ENCODE measurements around the gene NEDD4.

Gene NEDD4

DNA sequence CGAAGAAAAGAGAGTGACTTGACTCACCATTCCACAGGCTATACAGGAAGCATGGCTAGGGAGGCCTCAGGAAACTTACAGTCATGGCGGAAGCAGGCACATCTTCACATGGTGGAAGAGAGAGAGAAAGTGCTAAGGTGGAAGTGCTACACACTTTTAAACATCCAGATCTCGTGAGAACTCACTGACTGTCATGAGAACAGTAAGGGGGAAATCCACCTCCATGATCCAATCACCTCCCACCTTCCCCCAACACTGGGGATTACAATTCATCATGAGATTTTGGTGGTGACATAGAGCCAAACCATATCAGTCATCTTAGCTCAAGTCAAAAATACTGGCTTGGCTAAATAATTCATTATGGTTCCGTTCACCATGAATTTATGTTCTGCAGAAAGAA is 45.3 kb upstream of the NEDD4 start:
- no peak for TF ChIP-seq CREB1 (IDR thresholded peaks at IDR 0.05; ENCODE audit: low read depth)
- no peak for TF ChIP-seq ZBTB7A (IDR thresholded peaks at IDR 0.05; ENCODE audit: low read depth)
- TF ChIP-seq RAD21 (IDR thresholded peaks at IDR 0.05; ENCODE audit: low read depth): no peak

DNA sequence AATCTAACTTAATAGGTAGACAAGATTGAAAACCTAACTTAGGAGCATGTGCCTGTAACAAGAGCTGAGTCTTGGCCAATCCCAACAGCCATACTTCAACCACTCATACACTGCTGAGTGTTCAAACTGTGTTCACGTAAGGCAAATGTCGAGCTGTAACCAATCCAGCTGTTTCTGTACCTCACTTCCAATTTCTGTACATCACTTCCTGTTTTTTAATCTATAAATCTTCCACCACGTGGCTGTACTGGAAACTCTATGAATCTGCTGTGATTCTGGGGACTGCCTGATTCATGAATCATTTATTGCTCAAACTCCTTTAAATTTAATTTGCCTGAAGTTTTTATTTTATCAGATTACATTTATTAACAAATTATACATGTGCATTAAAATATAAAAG is 44.6 kb upstream of the NEDD4 start:
- TF ChIP-seq TEAD4 (IDR thresholded peaks at IDR 0.05): no peak
- TF ChIP-seq MAX (IDR thresholded peaks at IDR 0.05): no peak
- TF ChIP-seq EGR1 (IDR thresholded peaks at IDR 0.05): no peak
- no peak for TF ChIP-seq TAF1 (IDR thresholded peaks at IDR 0.05; ENCODE audit: low read depth)
- TF ChIP-seq FOXM1 (IDR thresholded peaks at IDR 0.05; ENCODE audit: borderline replicate concordance, low read depth): no peak
- no peak for TF ChIP-seq ZBTB7A (IDR thresholded peaks at IDR 0.05; ENCODE audit: low read depth)
- TF ChIP-seq, protein P1, sequence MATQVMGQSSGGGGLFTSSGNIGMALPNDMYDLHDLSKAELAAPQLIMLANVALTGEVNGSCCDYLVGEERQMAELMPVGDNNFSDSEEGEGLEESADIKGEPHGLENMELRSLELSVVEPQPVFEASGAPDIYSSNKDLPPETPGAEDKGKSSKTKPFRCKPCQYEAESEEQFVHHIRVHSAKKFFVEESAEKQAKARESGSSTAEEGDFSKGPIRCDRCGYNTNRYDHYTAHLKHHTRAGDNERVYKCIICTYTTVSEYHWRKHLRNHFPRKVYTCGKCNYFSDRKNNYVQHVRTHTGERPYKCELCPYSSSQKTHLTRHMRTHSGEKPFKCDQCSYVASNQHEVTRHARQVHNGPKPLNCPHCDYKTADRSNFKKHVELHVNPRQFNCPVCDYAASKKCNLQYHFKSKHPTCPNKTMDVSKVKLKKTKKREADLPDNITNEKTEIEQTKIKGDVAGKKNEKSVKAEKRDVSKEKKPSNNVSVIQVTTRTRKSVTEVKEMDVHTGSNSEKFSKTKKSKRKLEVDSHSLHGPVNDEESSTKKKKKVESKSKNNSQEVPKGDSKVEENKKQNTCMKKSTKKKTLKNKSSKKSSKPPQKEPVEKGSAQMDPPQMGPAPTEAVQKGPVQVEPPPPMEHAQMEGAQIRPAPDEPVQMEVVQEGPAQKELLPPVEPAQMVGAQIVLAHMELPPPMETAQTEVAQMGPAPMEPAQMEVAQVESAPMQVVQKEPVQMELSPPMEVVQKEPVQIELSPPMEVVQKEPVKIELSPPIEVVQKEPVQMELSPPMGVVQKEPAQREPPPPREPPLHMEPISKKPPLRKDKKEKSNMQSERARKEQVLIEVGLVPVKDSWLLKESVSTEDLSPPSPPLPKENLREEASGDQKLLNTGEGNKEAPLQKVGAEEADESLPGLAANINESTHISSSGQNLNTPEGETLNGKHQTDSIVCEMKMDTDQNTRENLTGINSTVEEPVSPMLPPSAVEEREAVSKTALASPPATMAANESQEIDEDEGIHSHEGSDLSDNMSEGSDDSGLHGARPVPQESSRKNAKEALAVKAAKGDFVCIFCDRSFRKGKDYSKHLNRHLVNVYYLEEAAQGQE (IDR thresholded peaks at IDR 0.05; ENCODE audit: low read depth): no peak
- TF ChIP-seq, protein P2, sequence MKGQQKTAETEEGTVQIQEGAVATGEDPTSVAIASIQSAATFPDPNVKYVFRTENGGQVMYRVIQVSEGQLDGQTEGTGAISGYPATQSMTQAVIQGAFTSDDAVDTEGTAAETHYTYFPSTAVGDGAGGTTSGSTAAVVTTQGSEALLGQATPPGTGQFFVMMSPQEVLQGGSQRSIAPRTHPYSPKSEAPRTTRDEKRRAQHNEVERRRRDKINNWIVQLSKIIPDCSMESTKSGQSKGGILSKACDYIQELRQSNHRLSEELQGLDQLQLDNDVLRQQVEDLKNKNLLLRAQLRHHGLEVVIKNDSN (IDR thresholded peaks at IDR 0.05): no peak
- no peak for TF ChIP-seq CREB1 (IDR thresholded peaks at IDR 0.05; ENCODE audit: low read depth)
- no peak for TF ChIP-seq RAD21 (IDR thresholded peaks at IDR 0.05; ENCODE audit: low read depth)
- no peak for TF ChIP-seq EP300 (IDR thresholded peaks at IDR 0.05; ENCODE audit: borderline replicate concordance)
- TF ChIP-seq NFIC (IDR thresholded peaks at IDR 0.05): no peak
- TF ChIP-seq TCF12 (IDR thresholded peaks at IDR 0.05; ENCODE audit: low read depth): no peak
- no peak for TF ChIP-seq YY1 (IDR thresholded peaks at IDR 0.05; ENCODE audit: low read depth)

DNA sequence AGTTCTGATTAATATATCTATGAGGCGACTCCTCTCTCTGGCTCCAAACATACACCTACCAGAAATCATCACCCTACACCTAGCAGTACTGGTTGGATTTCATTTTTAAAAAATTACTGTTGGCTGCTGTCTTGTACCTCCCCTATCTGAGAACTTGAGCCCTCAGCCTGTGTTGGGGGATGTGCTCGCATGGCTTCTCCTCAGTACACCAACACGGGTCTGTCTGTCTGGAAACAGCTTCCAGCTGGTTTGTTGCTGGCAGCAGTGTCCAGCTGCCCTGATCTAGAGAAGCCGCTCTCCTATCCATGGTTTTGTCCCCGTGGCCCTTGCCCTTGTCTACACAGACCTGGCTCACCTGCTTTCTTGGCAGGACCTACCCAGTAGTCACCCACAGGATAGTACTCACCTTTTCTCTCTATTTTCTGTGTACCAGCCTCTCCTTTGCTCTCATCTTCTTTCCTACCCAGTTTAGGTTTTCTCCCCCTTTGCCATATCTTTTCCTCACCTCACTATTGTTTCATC is 43.2 kb upstream of the NEDD4 start:
- no peak for TF ChIP-seq RAD21 (IDR thresholded peaks at IDR 0.05; ENCODE audit: low read depth)
- TF ChIP-seq, protein P2 (IDR thresholded peaks at IDR 0.05): no peak
- TF ChIP-seq, protein P1 (IDR thresholded peaks at IDR 0.05; ENCODE audit: low read depth): no peak
- TF ChIP-seq TAF1 (IDR thresholded peaks at IDR 0.05; ENCODE audit: low read depth): no peak
- no peak for TF ChIP-seq CREB1 (IDR thresholded peaks at IDR 0.05; ENCODE audit: low read depth)
- no peak for TF ChIP-seq MAX (IDR thresholded peaks at IDR 0.05)
- TF ChIP-seq TCF12 (IDR thresholded peaks at IDR 0.05; ENCODE audit: low read depth): no peak
- TF ChIP-seq EGR1 (IDR thresholded peaks at IDR 0.05): no peak
- TF ChIP-seq NFIC (IDR thresholded peaks at IDR 0.05): no peak
- TF ChIP-seq FOXM1 (IDR thresholded peaks at IDR 0.05; ENCODE audit: borderline replicate concordance, low read depth): no peak
- no peak for TF ChIP-seq TEAD4 (IDR thresholded peaks at IDR 0.05)
- no peak for TF ChIP-seq CEBPB (IDR thresholded peaks at IDR 0.05)
- TF ChIP-seq YY1 (IDR thresholded peaks at IDR 0.05; ENCODE audit: low read depth): no peak
- TF ChIP-seq EP300 (IDR thresholded peaks at IDR 0.05; ENCODE audit: borderline replicate concordance): no peak
- no peak for TF ChIP-seq ZBTB7A (IDR thresholded peaks at IDR 0.05; ENCODE audit: low read depth)

DNA sequence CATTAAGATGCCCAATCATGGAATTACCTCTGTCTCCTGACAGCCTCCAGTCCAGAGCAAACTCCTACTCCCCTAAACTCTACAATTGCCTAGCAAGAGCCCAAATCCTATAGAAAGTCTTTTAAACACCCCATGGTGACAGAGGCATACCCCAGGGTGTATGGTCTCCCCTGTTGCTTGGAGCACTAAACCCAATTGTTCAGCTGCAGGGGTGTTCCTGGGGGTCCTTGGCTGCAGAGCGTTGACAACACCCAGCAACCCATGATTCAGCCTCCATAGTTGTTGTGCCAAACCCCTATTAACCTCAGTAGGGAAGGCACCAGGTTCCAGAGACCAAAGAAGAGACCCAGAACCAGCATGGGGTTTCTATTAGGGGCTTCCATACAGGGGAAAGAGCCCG is 41.8 kb upstream of the NEDD4 start:
- TF ChIP-seq CREB1 (IDR thresholded peaks at IDR 0.05; ENCODE audit: low read depth): no peak
- no peak for TF ChIP-seq MAX (IDR thresholded peaks at IDR 0.05)
- no peak for TF ChIP-seq ZBTB7A (IDR thresholded peaks at IDR 0.05; ENCODE audit: low read depth)
- TF ChIP-seq YY1 (IDR thresholded peaks at IDR 0.05; ENCODE audit: low read depth): no peak
- TF ChIP-seq TAF1 (IDR thresholded peaks at IDR 0.05; ENCODE audit: low read depth): no peak
- TF ChIP-seq CEBPB (IDR thresholded peaks at IDR 0.05): no peak
- TF ChIP-seq, protein P2 (IDR thresholded peaks at IDR 0.05): no peak
- TF ChIP-seq EP300 (IDR thresholded peaks at IDR 0.05; ENCODE audit: borderline replicate concordance): no peak
- no peak for TF ChIP-seq EGR1 (IDR thresholded peaks at IDR 0.05)
- no peak for TF ChIP-seq FOXM1 (IDR thresholded peaks at IDR 0.05; ENCODE audit: borderline replicate concordance, low read depth)
- no peak for TF ChIP-seq RAD21 (IDR thresholded peaks at IDR 0.05; ENCODE audit: low read depth)
- no peak for TF ChIP-seq NFIC (IDR thresholded peaks at IDR 0.05)
- no peak for TF ChIP-seq TCF12 (IDR thresholded peaks at IDR 0.05; ENCODE audit: low read depth)
- TF ChIP-seq TEAD4 (IDR thresholded peaks at IDR 0.05): no peak
- TF ChIP-seq, protein P1 (IDR thresholded peaks at IDR 0.05; ENCODE audit: low read depth): no peak

Data from Ishikawa (cell line).